OCI-LY1 (cell line): ENCODE measurements around the gene ZIC3.

Experiments
- EZH2 ChIP-seq: fragments of 200-600 bp; sonication (generic), shearing (Covaris generic); IDR thresholded peaks from 2 replicates; pipeline ENCODE4 v1.8.0; 2017; ENCODE audit warnings: borderline replicate concordance, mixed run types, mild to moderate bottlenecking, antibody characterized with exemption, low read length, moderate library complexity, mixed read lengths
- TF ChIP-seq, protein P1 (sequence below): fragments of 200-600 bp; sonication (generic), shearing (Covaris generic); IDR thresholded peaks from 2 replicates; pipeline ENCODE4 v1.5.1; 2017; ENCODE audit warnings: mild to moderate bottlenecking, antibody characterized with exemption, low read length, moderate library complexity, mixed read lengths

GRCh38 chrX:137519459-137519858, 46.5 kb upstream of the ZIC3 start:
- TF ChIP-seq, protein P1, sequence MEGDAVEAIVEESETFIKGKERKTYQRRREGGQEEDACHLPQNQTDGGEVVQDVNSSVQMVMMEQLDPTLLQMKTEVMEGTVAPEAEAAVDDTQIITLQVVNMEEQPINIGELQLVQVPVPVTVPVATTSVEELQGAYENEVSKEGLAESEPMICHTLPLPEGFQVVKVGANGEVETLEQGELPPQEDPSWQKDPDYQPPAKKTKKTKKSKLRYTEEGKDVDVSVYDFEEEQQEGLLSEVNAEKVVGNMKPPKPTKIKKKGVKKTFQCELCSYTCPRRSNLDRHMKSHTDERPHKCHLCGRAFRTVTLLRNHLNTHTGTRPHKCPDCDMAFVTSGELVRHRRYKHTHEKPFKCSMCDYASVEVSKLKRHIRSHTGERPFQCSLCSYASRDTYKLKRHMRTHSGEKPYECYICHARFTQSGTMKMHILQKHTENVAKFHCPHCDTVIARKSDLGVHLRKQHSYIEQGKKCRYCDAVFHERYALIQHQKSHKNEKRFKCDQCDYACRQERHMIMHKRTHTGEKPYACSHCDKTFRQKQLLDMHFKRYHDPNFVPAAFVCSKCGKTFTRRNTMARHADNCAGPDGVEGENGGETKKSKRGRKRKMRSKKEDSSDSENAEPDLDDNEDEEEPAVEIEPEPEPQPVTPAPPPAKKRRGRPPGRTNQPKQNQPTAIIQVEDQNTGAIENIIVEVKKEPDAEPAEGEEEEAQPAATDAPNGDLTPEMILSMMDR = no peak
- TF ChIP-seq EZH2 = no peak
